Smooth muscle cell of the umbilical artery (primary cell): Measurements from ENCODE around the gene EEF2KMT. TPM values are rescaled to one million over a fixed set of nuclear protein-coding genes. Genes with fewer than 3 reads are reported as not detected.

ENCODE experiments used
- total RNA-seq: library from RNA; depleted of rRNA; stranded (reverse); fragments of >200 nt; gene quantifications from 2 replicates; pipeline ENCODE4 v1.2.3, GENCODE V29; 2014

EEF2KMT gene, protein sequence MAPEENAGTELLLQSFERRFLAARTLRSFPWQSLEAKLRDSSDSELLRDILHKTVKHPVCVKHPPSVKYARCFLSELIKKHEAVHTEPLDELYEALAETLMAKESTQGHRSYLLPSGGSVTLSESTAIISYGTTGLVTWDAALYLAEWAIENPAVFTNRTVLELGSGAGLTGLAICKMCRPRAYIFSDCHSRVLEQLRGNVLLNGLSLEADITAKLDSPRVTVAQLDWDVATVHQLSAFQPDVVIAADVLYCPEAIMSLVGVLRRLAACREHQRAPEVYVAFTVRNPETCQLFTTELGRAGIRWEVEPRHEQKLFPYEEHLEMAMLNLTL
- 12.2 and 15.8 TPM in 2 replicates for total RNA-seq

DNA sequence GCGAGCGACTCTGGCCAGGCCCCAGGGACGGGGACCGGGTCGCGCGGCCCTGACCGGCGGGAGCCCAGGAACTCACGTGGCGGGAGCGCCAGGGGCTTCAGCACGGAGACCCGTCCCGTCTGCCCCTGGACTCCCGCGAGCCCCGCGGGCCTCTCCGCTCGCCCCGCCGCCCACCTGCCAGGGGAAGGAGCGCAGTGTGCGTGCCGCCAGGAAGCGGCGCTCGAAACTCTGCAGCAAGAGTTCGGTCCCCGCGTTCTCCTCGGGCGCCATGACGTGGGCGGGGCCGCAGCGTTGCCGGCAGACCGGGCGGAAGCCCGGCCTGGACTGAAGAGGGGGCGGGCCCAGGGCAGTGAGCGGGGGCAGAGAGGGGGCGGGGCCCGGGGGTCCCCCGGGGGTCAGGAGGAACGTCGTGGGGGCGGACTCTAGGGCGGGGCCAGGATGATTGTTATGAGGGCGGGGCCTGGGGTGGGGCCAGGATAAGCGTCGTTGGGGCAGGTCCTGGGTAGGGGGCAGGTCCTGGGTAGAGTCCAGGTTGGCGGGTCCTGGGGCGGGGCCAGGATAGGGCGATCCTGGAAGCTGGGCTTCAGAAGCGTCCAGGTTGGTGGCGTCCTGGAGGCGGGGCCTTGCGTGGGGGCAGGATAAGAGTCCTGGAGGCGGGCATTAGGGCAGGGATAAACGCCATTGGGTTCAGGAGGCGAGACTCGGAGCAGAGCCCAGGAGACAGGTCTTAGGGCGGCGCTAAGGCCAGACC lies at the start of gene EEF2KMT:
Gene EEF2KMT, minus strand, starts transcription at position 326 of the 751 bp plus-strand sequence. Its CDS starts 56 bp downstream, at position 270.

GRCh38 chr16:5071681-5072333 lies 25.8 kb downstream of the EEF2KMT start, which contains the start of gene ALG1:
Gene ALG1, plus strand, starts transcription at chr16:5071843. Its CDS starts 7 bp downstream, at chr16:5071850.

GRCh38 chr16:5065813-5066212 lies 31.8 kb downstream of the EEF2KMT start, which contains the start of gene C16orf89:
Gene C16orf89, minus strand, starts transcription at chr16:5065956. Its CDS starts 48 bp downstream, at chr16:5065908.

Other genes with a start within 250 kb of the EEF2KMT start
- gene PPL, start 160.6 kb downstream of the EEF2KMT start, total RNA-seq, result under 0.01 and 0.05 TPM in 2 replicates
- under 0.01 TPM in 1 of 2 replicates, not detected in the other for gene SEC14L5, start 139.5 kb downstream of the EEF2KMT start, total RNA-seq
- gene NAGPA, start 63.9 kb downstream of the EEF2KMT start, total RNA-seq, result 18.5 and 25.8 TPM in 2 replicates
- gene C16orf89, start 31.8 kb downstream of the EEF2KMT start, total RNA-seq, result not detected in 2 replicates
- 23.8 and 27.9 TPM in 2 replicates for gene ALG1, start 26.0 kb downstream of the EEF2KMT start, total RNA-seq